Measurements from ENCODE around the gene TUBB4B. TPM values are rescaled to one million over a fixed set of nuclear protein-coding genes. Genes with fewer than 3 reads are reported as not detected.

Gene TUBB4B
- total RNA-seq, 1 experiment from 2014 or later, result 424 TPM

DNA sequence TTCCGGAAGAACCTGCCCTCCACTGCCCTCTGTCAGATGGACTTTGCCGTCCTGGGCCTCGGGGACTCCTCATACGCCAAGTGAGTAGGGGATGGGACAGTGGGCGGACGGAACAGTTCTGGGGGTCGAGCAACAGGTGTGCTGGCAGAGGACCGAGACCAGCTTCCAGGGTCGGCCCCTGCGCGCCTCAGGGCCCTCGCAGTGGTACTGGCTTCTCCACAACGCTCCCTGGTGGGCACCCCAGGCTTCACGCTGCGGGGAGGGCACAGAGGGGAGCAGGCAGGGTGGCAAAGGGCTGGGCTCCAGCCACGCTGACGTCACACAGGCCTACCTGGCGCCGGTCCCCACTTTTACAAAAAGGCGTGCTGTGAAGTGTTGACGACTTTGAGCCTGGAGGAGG lies 28.6 kb upstream of the TUBB4B start:
- no peak overlapping the region for H3K4me3 ChIP-seq (ENCODE audit: low read length)
- H3K4me2 ChIP-seq (ENCODE audit: low read length), result no peak overlapping the region
- H3K9ac ChIP-seq (ENCODE audit: low read length), result no peak overlapping the region
- no peak overlapping the region for H3K27ac ChIP-seq (ENCODE audit: low read length)
- BruUV-seq (replicated peaks), result no TSS peak
- H3K9me2 ChIP-seq (replicated peaks; ENCODE audit: low read length), result no peaks in the 10 kb centered on the region
- TF ChIP-seq EZH2phosphoT487 (IDR thresholded peaks at IDR 0.05; ENCODE audit: borderline replicate concordance, low read length) (no peak), EZH2 (IDR thresholded peaks at IDR 0.05; ENCODE audit: low read length, unreplicated experiment) (no peak)
- TF ChIP-seq, protein P1, sequence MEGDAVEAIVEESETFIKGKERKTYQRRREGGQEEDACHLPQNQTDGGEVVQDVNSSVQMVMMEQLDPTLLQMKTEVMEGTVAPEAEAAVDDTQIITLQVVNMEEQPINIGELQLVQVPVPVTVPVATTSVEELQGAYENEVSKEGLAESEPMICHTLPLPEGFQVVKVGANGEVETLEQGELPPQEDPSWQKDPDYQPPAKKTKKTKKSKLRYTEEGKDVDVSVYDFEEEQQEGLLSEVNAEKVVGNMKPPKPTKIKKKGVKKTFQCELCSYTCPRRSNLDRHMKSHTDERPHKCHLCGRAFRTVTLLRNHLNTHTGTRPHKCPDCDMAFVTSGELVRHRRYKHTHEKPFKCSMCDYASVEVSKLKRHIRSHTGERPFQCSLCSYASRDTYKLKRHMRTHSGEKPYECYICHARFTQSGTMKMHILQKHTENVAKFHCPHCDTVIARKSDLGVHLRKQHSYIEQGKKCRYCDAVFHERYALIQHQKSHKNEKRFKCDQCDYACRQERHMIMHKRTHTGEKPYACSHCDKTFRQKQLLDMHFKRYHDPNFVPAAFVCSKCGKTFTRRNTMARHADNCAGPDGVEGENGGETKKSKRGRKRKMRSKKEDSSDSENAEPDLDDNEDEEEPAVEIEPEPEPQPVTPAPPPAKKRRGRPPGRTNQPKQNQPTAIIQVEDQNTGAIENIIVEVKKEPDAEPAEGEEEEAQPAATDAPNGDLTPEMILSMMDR (conservative IDR thresholded peaks at IDR 0.05; ENCODE audit: low read depth, low read length), result no peak
- intact Hi-C loops (cut with micrococcal nuclease), result no loop called here
- H3K4me1 ChIP-seq (ENCODE audit: insufficient read depth, low read length), result peaks cover 8% of the 10 kb centered on the region; the same call in 1 of the 2 replicates
- H2AFZ ChIP-seq (ENCODE audit: low read length), result no peak overlapping the region
- H3K36me3 ChIP-seq (ENCODE audit: low read depth, low read length), result no peaks in the 10 kb centered on the region
- ATAC-seq (no peak), DNase-seq (no peak)
- CTCF ChIA-PET, result no interaction called here
- H3K27me3 ChIP-seq (ENCODE audit: low read length), result no peaks in the 10 kb centered on the region
- no peaks in the 10 kb centered on the region for H4K20me1 ChIP-seq (ENCODE audit: low read length)
- POLR2A ChIA-PET (ENCODE audit: unreplicated experiment), result no interaction called here
- peaks cover 1% of the 10 kb centered on the region; the same call in 1 of the 2 replicates for H3K79me2 ChIP-seq (ENCODE audit: low read length)
- no peaks in the 10 kb centered on the region for H3F3A ChIP-seq (ENCODE audit: low read length, unreplicated experiment)
- no peaks in the 10 kb centered on the region for H3K9me3 ChIP-seq (ENCODE audit: low read length)

DNA sequence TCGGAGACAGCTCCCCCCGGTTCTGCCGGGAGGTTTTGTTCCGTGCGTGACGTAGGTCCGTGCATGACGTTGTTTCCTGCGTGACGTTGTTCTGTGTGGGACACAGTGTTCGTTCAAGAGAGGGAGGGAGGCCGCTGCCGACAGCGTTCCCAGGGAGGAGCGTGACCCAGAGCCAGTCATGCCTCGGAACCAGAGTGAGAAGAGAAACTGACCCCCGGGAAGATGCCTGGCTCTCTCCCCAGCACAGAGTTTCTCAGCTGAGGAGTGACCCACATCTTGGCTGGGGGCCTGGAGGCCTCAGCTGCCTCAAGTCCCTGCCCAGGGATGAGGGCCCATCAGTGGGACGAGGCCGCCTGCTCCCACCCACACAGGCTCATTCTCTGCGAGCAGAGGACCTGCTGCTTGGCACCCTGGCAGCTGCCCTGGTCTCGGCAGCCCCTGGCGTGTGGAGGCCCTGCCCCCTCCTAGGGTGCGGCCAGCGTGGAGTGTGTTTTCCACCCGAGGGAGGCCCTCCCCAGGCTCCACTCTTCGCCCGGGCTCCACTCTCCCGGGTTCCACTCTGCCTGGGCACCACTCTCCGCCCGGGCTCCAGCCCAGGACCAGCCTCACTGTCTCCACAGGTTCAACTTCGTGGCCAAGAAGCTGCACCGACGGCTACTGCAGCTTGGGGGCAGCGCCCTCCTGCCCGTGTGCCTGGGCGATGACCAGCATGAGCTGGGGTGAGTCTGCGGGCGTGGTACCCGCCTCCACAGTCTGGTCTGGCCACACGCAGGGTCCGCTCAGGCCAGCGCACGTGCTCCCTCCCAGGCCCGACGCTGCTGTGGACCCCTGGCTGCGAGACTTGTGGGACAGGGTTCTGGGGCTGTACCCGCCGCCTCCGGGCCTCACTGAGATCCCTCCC lies 27.7 kb upstream of the TUBB4B start:
- H3K4me2 ChIP-seq (ENCODE audit: low read length), result no peak overlapping the region
- no peaks in the 10 kb centered on the region for H3K79me2 ChIP-seq (ENCODE audit: low read length)
- intact Hi-C loops (cut with micrococcal nuclease), result no loop called here
- no peaks in the 10 kb centered on the region for H3K27me3 ChIP-seq (ENCODE audit: low read length)
- no peak for ATAC-seq
- DNase-seq, result no peak
- H3K36me3 ChIP-seq (ENCODE audit: low read depth, low read length), result no peaks in the 10 kb centered on the region
- H4K20me1 ChIP-seq (ENCODE audit: low read length), result no peaks in the 10 kb centered on the region
- no peak overlapping the region for H3K4me3 ChIP-seq (ENCODE audit: low read length)
- H3F3A ChIP-seq (ENCODE audit: low read length, unreplicated experiment), result no peaks in the 10 kb centered on the region
- no TSS peak for BruUV-seq (replicated peaks)
- H3K9me2 ChIP-seq (replicated peaks; ENCODE audit: low read length), result no peaks in the 10 kb centered on the region
- H2AFZ ChIP-seq (ENCODE audit: low read length), result no peak overlapping the region
- TF ChIP-seq EZH2 (IDR thresholded peaks at IDR 0.05; ENCODE audit: low read length, unreplicated experiment) (no peak), EZH2phosphoT487 (IDR thresholded peaks at IDR 0.05; ENCODE audit: borderline replicate concordance, low read length) (no peak)
- TF ChIP-seq, protein P1 (conservative IDR thresholded peaks at IDR 0.05; ENCODE audit: low read depth, low read length), result peak; percentile 47; the same call in 1 of the 2 replicates
- ChIA-PET POLR2A (ENCODE audit: unreplicated experiment) (no interaction called here), CTCF (no interaction called here)
- H3K4me1 ChIP-seq (ENCODE audit: insufficient read depth, low read length), result peaks cover 17% of the 10 kb centered on the region
- no peak overlapping the region for H3K27ac ChIP-seq (ENCODE audit: low read length)
- H3K9ac ChIP-seq (ENCODE audit: low read length), result no peak overlapping the region
- H3K9me3 ChIP-seq (ENCODE audit: low read length), result no peaks in the 10 kb centered on the region

DNA sequence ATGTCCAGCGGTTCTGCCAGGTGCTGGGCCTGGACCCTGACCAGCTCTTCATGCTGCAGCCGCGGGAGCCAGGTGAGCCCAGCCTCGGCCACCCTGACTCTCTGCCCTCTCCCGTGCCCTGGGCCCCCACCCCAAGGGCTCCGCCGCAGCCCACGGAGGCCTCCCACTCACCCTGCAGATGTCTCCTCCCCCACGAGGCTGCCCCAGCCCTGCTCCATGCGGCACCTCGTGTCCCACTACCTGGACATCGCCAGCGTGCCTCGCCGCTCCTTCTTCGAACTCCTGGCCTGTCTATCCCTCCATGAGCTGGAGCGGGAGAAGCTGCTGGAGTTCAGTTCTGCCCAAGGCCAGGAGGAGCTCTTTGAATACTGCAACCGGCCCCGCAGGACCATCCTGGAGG lies 26.5 kb upstream of the TUBB4B start:
- intact Hi-C loops (cut with micrococcal nuclease), result no loop called here
- no peak for TF ChIP-seq EZH2 (IDR thresholded peaks at IDR 0.05; ENCODE audit: low read length, unreplicated experiment)
- TF ChIP-seq, protein P1 (conservative IDR thresholded peaks at IDR 0.05; ENCODE audit: low read depth, low read length), result no peak
- no peak for TF ChIP-seq EZH2phosphoT487 (IDR thresholded peaks at IDR 0.05; ENCODE audit: borderline replicate concordance, low read length)
- DNase-seq, result no peak

More for the DNA sequence above, 26.5 kb upstream of the TUBB4B start:
- Histone ChIP-seq H3K4me2 (ENCODE audit: low read length) (no peak overlapping the region), H4K20me1 (ENCODE audit: low read length) (no peaks in the 10 kb centered on the region), H3K27ac (ENCODE audit: low read length) (no peak overlapping the region), H3K9ac (ENCODE audit: low read length) (no peak overlapping the region), H3K9me2 (replicated peaks; ENCODE audit: low read length) (no peaks in the 10 kb centered on the region), H3K4me1 (ENCODE audit: insufficient read depth, low read length) (peaks cover 24% of the 10 kb centered on the region), H2AFZ (ENCODE audit: low read length) (no peak overlapping the region), H3K9me3 (ENCODE audit: low read length) (no peaks in the 10 kb centered on the region), H3F3A (ENCODE audit: low read length, unreplicated experiment) (no peaks in the 10 kb centered on the region), H3K36me3 (ENCODE audit: low read depth, low read length) (no peaks in the 10 kb centered on the region), H3K79me2 (ENCODE audit: low read length) (no peaks in the 10 kb centered on the region), H3K27me3 (ENCODE audit: low read length) (no peaks in the 10 kb centered on the region), H3K4me3 (ENCODE audit: low read length) (no peak overlapping the region)
- ATAC-seq, result no peak
- no TSS peak for BruUV-seq (replicated peaks)
- CTCF ChIA-PET, result no interaction called here
- POLR2A ChIA-PET (ENCODE audit: unreplicated experiment), result no interaction called here

Measured in PC-3 (cell line).